Fibroblast of lung (primary cell): ENCODE results near the gene FKBP1A. TPM values are rescaled to one million over a fixed set of nuclear protein-coding genes. Genes with fewer than 3 reads are reported as not detected.

Experiments used
- DNase-seq, 2 donors: peaks; one replicate each; pipeline versions ENCODE4 v3.0.0 to v3.0.0-alpha.2; 2010; ENCODE audit warnings: low read depth in 2 of 2
- H2AFZ ChIP-seq: 2 replicates; pipeline ENCODE4 v1.5.1; 2012; ENCODE audit warnings: low read length, control low read depth, inconsistent platforms
- H3K27ac ChIP-seq: 2 replicates; pipeline ENCODE4 v1.5.1; 2011; ENCODE audit warnings: low read length, control low read depth; ENCODE audit not compliant: insufficient read depth
- H3K27me3 ChIP-seq: 2 replicates; pipeline ENCODE4 v1.5.1; 2011; ENCODE audit warnings: mild to moderate bottlenecking, low read length; ENCODE audit not compliant: control insufficient read depth, insufficient read depth
- H3K36me3 ChIP-seq: 2 replicates; pipeline ENCODE4 v1.5.1; 2011; ENCODE audit warnings: low read length; ENCODE audit not compliant: control insufficient read depth, insufficient read depth
- H3K4me1 ChIP-seq: 2 replicates; pipeline ENCODE4 v1.5.1; 2011; ENCODE audit warnings: low read length; ENCODE audit not compliant: control insufficient read depth, insufficient read depth; ENCODE audit errors: extremely low read depth
- H3K4me2 ChIP-seq: 2 replicates; pipeline ENCODE4 v1.5.1; 2011; ENCODE audit warnings: low read length, control low read depth; ENCODE audit not compliant: insufficient read depth; ENCODE audit errors: extremely low read depth
- H3K4me3 ChIP-seq, 4 experiments: fragments of 200-600 bp in 1 of 4; sonication (generic) in 1 of 4; replicated peaks in 1 of 4; 2 replicates each; pipeline ENCODE4 v1.5.1; 2011 to 2016; ENCODE audit warnings: low read length in 4 of 4, low read depth in 3 of 4, mild to moderate bottlenecking in 3 of 4, control low read depth in 2 of 4, inconsistent platforms in 1 of 4, mixed read lengths in 1 of 4; ENCODE audit not compliant: insufficient read depth in 1 of 4; ENCODE audit errors: control extremely low read depth in 1 of 4
- H3K79me2 ChIP-seq: 2 replicates; pipeline ENCODE4 v1.5.1; 2012; ENCODE audit warnings: mild to moderate bottlenecking, low read length, inconsistent platforms; ENCODE audit not compliant: control insufficient read depth, insufficient read depth
- H3K9ac ChIP-seq: 2 replicates; pipeline ENCODE4 v1.5.1; 2011; ENCODE audit warnings: mild to moderate bottlenecking, low read length, control low read depth; ENCODE audit not compliant: insufficient read depth
- H3K9me3 ChIP-seq: 2 replicates; pipeline ENCODE4 v1.5.1; 2012; ENCODE audit warnings: low read depth, low read length; ENCODE audit not compliant: control insufficient read depth, insufficient read depth
- H4K20me1 ChIP-seq: 2 replicates; pipeline ENCODE4 v1.5.1; 2011; ENCODE audit warnings: low read length; ENCODE audit not compliant: control insufficient read depth, insufficient read depth; ENCODE audit errors: extremely low read depth
- CTCF ChIP-seq, 2 donors: IDR thresholded peaks in 1 of 2; conservative IDR thresholded peaks in 1 of 2; 1 replicate in 1 of 2; 2 replicates in 1 of 2; pipeline ENCODE4 v1.5.1; 2011 to 2012; ENCODE audit warnings: low read length in 2 of 2, control low read depth in 1 of 2, inconsistent platforms in 1 of 2, low read depth in 1 of 2, mild to moderate bottlenecking in 1 of 2
- EZH2 ChIP-seq: IDR thresholded peaks from 2 replicates; pipeline ENCODE4 v1.5.1; 2012; ENCODE audit warnings: low read length, control low read depth, mild to moderate bottlenecking; ENCODE audit errors: missing control alignments
- polyA plus RNA-seq, 2 donors: library from polyadenylated mRNA; depleted of rRNA in 1 of 2; stranded (reverse) in 1 of 2; unstranded in 1 of 2; fragments of >200 nt; gene quantifications; 2 replicates each; pipeline ENCODE4 v1.2.1, GENCODE V29; 2011 to 2012; ENCODE audit warnings: missing spikeins in 1 of 2
- total RNA-seq: library from RNA; depleted of rRNA; stranded (reverse); fragments of >200 nt; gene quantifications from 2 replicates; pipeline ENCODE4 v1.2.1, GENCODE V29; 2014

The FKBP1A gene
- total and polyA plus RNA-seq, 2 donors (not counting 1 experiment from before 2014, with no cell fraction given) = 120 to 440 TPM

DNA sequence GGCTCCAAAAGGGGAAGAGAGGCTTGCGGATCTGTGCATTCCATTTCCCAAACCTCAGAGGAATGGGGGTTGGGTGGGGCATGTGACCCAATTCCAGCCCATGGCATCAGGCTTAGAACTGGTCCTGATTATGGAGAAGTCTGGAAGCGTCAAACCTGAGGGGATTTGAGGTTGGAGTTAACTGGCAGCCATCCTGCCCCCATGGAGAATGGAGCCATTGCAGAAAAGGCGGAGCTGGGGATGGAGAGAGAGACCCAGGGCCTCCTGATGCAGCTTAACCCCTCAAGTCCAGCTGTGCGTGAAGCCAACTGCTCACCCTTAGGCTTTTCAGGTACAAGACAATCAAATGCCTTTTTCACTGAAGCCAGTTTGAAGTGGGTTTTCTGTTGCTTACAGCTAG is 54.1 kb downstream of the FKBP1A start:
- peaks cover 17% of the 10 kb centered on the region for H3K4me1 ChIP-seq
- DNase-seq = no peak
- no peaks in the 10 kb centered on the region for H3K9me3 ChIP-seq

GRCh38 chr20:1338096-1338495 is 54.8 kb downstream of the FKBP1A start:
- Histone ChIP-seq H4K20me1 (no peaks in the 10 kb centered on the region), H3K27me3 (no peaks in the 10 kb centered on the region), H3K9ac (no peak overlapping the region), H3K27ac (no peak overlapping the region), H2AFZ (no peak overlapping the region), H3K9me3 (no peaks in the 10 kb centered on the region), H3K4me1 (peaks cover 17% of the 10 kb centered on the region), H3K4me3 (no peak overlapping the region), H3K36me3 (peaks cover under 1% of the 10 kb centered on the region), H3K79me2 (no peaks in the 10 kb centered on the region), H3K4me2 (no peak overlapping the region)
- DNase-seq = no peak
- no peak for TF ChIP-seq CTCF (conservative IDR thresholded peaks at IDR 0.05 in 1 of 2, IDR thresholded peaks at IDR 0.05 in 1 of 2; ENCODE audit: low read depth in 1 of 2, low read length in 2 of 2)
- TF ChIP-seq EZH2 = no peak

More for the DNA sequence above, 54.1 kb downstream of the FKBP1A start:
- H3K79me2 ChIP-seq = no peaks in the 10 kb centered on the region
- H4K20me1 ChIP-seq = no peaks in the 10 kb centered on the region
- H3K9ac ChIP-seq = no peak overlapping the region
- H3K27me3 ChIP-seq = no peaks in the 10 kb centered on the region
- H2AFZ ChIP-seq = no peak overlapping the region
- no peak overlapping the region for H3K4me3 ChIP-seq
- no peak for TF ChIP-seq EZH2
- no peak for TF ChIP-seq CTCF (conservative IDR thresholded peaks at IDR 0.05 in 1 of 2, IDR thresholded peaks at IDR 0.05 in 1 of 2; ENCODE audit: low read depth in 1 of 2, low read length in 2 of 2)
- no peak overlapping the region for H3K27ac ChIP-seq
- H3K36me3 ChIP-seq = no peaks in the 10 kb centered on the region
- no peak overlapping the region for H3K4me2 ChIP-seq

DNA sequence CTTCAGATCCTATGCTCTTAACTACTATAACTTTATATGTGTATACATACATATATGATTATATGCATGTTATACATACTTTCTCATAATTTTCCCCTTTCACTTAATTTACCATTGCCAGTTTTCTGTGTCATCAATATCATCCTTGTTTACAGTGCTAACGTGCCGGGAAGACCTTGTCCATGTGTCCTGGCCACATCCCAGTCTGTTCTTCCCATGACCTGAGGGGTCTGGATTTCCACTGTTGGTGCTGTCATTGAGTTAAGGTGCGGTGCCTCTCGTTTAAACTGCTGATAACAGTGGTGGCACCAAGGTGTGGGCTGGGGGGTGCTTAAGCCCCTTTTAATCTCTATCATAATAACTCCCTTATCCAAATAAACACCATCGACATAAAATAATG is 55.4 kb downstream of the FKBP1A start:
- Histone ChIP-seq H3K4me3 (no peak overlapping the region), H3K4me2 (no peak overlapping the region), H3K27ac (no peak overlapping the region), H4K20me1 (no peaks in the 10 kb centered on the region), H3K79me2 (no peaks in the 10 kb centered on the region), H3K36me3 (peaks cover 2% of the 10 kb centered on the region), H3K4me1 (peaks cover 17% of the 10 kb centered on the region), H3K9ac (no peak overlapping the region), H3K9me3 (no peaks in the 10 kb centered on the region), H3K27me3 (no peaks in the 10 kb centered on the region), H2AFZ (no peak overlapping the region)
- TF ChIP-seq EZH2 = no peak
- TF ChIP-seq CTCF (conservative IDR thresholded peaks at IDR 0.05 in 1 of 2, IDR thresholded peaks at IDR 0.05 in 1 of 2; ENCODE audit: low read depth in 1 of 2, low read length in 2 of 2) = no peak
- DNase-seq = no peak
